ENCODE data around the gene NOSTRIN.

DNA sequence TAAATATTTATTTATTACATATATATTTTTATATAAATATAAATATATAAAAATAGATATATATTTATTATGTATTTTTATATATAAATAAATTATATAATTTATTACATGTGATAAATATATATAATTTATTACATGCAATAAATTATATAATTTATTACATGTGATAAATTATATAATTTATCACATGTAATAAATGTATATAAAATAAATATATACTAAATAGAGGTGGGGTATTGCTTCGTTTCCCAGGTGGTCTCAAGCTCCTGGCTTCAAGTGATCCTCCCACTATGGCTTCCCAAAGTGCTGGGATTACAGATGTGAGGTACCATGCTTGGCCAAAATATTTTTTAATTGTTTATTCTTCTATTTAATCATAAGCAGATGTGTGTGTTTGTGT is 95.0 kb downstream of the NOSTRIN start:
- no peak for TF ChIP-seq POLR2A (IDR thresholded peaks at IDR 0.05)
- TF ChIP-seq, protein P1, sequence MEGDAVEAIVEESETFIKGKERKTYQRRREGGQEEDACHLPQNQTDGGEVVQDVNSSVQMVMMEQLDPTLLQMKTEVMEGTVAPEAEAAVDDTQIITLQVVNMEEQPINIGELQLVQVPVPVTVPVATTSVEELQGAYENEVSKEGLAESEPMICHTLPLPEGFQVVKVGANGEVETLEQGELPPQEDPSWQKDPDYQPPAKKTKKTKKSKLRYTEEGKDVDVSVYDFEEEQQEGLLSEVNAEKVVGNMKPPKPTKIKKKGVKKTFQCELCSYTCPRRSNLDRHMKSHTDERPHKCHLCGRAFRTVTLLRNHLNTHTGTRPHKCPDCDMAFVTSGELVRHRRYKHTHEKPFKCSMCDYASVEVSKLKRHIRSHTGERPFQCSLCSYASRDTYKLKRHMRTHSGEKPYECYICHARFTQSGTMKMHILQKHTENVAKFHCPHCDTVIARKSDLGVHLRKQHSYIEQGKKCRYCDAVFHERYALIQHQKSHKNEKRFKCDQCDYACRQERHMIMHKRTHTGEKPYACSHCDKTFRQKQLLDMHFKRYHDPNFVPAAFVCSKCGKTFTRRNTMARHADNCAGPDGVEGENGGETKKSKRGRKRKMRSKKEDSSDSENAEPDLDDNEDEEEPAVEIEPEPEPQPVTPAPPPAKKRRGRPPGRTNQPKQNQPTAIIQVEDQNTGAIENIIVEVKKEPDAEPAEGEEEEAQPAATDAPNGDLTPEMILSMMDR (IDR thresholded peaks at IDR 0.05 in 4 of 5, conservative IDR thresholded peaks at IDR 0.05 in 1 of 5) = no peak

Data from gastrocnemius medialis (tissue), 4 donors.